VCaP (cell line): ENCODE results near the gene SEC14L5.

Source experiments
- H3K27ac ChIP-seq: fragments of 450-650 bp; 2 replicates; pipeline ENCODE4 v1.5.1; 2017
- TF ChIP-seq, protein P1 (sequence below): fragments of 450-650 bp; conservative IDR thresholded peaks from 2 replicates; pipeline ENCODE4 v1.5.1; 2017; ENCODE audit warnings: mild to moderate bottlenecking, moderate library complexity

Gene SEC14L5

DNA sequence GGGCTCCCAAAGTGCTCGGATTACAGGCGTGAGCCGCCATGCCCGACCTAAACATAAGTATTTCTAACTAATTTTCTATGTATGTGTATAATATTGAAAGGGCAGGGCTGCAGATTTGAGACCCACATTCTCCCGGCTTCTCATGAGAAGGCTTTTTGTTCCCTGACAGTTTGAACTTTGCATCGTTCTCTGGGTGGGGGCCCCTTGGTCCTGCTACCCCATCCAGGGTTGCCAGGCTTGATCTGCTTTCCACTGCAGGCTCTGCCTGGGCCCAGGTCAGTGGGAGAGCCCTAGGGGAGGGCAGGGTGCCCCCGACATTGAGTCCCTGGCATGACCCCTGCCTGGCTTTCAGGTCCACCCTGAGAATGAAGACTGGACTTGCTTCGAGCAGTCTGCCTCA is 32.3 kb downstream of the SEC14L5 start:
- no peak overlapping the region for H3K27ac ChIP-seq

DNA sequence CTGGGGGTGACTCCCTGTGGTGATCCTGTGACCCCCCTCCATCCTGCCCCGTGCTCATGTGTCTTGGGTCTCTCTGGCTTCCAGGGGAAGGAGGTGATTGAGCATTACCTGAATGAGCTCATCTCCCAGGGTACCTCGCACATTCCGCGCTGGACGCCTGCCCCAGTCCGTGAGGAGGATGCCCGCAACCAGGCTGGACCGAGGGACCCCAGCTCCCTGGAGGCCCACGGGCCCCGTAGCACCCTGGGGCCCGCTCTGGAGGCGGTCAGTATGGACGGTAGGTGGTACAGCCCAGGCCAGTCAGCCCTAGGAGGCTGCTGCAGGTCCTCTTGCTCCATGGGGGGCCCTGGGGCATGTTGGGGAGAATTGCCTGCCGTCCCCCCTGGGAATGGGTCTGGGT is 33.6 kb downstream of the SEC14L5 start:
- H3K27ac ChIP-seq, result no peak overlapping the region
- TF ChIP-seq, protein P1, sequence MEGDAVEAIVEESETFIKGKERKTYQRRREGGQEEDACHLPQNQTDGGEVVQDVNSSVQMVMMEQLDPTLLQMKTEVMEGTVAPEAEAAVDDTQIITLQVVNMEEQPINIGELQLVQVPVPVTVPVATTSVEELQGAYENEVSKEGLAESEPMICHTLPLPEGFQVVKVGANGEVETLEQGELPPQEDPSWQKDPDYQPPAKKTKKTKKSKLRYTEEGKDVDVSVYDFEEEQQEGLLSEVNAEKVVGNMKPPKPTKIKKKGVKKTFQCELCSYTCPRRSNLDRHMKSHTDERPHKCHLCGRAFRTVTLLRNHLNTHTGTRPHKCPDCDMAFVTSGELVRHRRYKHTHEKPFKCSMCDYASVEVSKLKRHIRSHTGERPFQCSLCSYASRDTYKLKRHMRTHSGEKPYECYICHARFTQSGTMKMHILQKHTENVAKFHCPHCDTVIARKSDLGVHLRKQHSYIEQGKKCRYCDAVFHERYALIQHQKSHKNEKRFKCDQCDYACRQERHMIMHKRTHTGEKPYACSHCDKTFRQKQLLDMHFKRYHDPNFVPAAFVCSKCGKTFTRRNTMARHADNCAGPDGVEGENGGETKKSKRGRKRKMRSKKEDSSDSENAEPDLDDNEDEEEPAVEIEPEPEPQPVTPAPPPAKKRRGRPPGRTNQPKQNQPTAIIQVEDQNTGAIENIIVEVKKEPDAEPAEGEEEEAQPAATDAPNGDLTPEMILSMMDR, result no peak

More for the DNA sequence above, 32.3 kb downstream of the SEC14L5 start:
- TF ChIP-seq, protein P1, result no peak

DNA sequence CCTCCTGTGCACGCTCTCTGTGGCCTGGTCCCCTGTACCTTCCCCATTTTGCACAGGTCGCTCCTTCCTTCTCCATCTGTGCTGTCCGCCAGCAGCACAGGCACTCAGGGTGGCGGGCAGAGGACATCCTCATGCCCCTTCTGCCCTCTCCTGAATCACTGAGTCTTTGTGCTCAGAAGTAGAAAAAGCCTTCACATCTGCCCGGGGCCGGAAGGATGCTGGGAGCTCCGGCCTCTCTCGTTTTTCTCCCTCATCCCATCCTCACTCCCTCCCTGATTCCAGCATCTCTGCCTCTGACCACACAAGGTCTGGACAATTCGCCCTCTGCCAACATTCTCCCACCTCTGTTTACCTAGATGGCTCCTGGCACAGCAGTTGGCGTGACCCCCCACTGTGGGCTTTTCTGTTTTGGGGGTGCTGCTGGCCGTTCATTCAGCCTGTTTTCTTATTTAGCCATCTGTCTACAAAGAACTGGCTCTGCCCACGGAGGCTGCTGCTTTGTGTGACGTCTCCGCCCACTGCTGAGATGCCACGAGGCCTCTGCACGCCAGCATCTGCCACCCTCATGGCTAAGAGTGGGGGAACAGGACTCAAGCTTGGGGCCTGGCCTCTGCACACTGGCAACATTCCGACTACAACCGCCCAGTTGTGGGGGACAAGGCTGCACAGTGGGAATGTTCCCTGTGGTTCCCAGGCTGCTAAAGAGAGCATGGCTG is 36.7 kb downstream of the SEC14L5 start:
- no peak overlapping the region for H3K27ac ChIP-seq
- TF ChIP-seq, protein P1, result no peak

DNA sequence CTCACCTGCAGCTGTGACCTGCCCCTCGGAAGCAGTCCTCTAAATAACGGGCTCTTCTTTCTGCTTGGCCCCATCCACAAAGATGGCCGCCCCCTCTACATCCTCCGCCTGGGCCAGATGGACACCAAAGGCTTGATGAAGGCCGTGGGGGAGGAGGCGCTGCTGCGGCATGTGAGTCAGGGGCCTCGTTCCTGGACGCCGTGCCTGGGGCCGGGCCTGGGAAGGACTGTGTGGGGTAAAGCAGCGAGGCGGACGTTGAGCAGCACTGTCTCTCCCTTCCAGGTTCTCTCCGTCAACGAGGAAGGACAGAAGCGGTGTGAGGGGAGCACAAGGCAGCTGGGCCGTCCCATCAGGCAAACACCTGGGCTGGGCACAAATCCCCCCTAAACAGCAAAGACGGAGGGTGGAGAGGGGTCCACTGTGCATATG is 42.5 kb downstream of the SEC14L5 start:
- no peak overlapping the region for H3K27ac ChIP-seq
- TF ChIP-seq, protein P1, result no peak

DNA sequence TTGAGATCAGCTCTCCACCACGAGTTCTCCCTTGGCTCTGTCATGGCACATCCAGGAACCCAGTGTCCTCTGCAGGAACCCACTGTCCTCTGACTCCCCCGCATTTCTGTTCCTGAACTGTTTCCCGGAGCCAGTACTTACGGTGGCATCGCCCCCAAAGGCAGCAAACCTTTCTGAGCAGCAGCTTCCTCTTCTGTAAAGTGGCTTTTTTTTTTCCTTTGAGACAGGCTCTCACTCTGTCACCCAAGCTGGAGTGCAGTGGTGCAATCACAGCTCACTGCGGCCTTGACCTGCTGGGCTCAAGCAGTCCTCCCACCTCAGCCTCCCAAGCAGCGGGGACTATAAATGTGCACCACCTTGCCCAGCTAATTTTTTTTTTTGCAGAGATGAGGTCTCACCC is 43.4 kb downstream of the SEC14L5 start:
- no peak overlapping the region for H3K27ac ChIP-seq
- TF ChIP-seq, protein P1, result no peak

DNA sequence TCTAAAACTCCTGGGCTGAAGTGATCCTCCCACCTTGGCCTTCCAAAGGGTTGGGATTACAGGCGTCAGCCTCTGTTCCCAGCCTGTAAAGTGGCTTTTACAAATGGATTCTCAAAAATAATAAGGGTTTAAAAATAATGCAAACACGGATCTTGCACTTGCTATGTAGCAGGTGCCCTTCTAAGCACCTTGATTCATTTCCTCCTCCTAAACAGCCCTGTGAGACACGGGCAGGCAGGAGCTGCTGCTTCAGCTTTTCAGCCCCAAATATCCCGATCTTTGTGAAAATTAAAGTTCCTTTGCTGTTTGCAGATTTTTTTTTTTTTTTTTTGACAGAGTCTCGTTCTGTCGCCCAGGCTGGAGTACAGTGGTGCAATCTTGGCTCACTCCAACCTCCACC is 43.9 kb downstream of the SEC14L5 start:
- H3K27ac ChIP-seq, result no peak overlapping the region
- TF ChIP-seq, protein P1, result no peak

DNA sequence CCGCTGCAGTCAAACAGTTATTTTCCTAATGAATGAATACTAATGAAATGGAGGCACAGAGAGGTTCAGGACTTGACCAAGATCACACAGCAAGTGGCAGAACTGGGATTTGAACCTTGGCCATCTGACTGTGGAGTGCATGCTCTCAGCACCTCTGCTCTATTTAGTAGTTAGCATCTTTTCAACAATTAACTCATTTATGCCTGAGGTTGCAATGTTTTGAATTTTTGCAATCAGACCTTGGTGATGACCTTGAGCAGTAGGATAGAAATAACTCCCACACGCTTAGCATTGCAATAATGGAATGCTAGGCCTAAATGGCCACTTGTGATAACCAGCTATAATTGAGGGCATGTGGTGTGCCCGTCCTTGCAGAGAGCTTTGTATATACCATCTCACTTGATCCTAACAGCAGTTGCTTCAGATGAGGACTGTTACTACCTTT is 44.6 kb downstream of the SEC14L5 start:
- H3K27ac ChIP-seq, result no peak overlapping the region
- TF ChIP-seq, protein P1, result no peak
